Fibroblast of the conjunctiva (primary cell): ENCODE results near the gene SLC9A2.

Experiments
- DNase-seq: peaks from one replicate; pipeline ENCODE4 v3.0.0-alpha.2; 2010; ENCODE audit warnings: low read depth

SLC9A2 gene, protein sequence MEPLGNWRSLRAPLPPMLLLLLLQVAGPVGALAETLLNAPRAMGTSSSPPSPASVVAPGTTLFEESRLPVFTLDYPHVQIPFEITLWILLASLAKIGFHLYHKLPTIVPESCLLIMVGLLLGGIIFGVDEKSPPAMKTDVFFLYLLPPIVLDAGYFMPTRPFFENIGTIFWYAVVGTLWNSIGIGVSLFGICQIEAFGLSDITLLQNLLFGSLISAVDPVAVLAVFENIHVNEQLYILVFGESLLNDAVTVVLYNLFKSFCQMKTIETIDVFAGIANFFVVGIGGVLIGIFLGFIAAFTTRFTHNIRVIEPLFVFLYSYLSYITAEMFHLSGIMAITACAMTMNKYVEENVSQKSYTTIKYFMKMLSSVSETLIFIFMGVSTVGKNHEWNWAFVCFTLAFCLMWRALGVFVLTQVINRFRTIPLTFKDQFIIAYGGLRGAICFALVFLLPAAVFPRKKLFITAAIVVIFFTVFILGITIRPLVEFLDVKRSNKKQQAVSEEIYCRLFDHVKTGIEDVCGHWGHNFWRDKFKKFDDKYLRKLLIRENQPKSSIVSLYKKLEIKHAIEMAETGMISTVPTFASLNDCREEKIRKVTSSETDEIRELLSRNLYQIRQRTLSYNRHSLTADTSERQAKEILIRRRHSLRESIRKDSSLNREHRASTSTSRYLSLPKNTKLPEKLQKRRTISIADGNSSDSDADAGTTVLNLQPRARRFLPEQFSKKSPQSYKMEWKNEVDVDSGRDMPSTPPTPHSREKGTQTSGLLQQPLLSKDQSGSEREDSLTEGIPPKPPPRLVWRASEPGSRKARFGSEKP

DNA sequence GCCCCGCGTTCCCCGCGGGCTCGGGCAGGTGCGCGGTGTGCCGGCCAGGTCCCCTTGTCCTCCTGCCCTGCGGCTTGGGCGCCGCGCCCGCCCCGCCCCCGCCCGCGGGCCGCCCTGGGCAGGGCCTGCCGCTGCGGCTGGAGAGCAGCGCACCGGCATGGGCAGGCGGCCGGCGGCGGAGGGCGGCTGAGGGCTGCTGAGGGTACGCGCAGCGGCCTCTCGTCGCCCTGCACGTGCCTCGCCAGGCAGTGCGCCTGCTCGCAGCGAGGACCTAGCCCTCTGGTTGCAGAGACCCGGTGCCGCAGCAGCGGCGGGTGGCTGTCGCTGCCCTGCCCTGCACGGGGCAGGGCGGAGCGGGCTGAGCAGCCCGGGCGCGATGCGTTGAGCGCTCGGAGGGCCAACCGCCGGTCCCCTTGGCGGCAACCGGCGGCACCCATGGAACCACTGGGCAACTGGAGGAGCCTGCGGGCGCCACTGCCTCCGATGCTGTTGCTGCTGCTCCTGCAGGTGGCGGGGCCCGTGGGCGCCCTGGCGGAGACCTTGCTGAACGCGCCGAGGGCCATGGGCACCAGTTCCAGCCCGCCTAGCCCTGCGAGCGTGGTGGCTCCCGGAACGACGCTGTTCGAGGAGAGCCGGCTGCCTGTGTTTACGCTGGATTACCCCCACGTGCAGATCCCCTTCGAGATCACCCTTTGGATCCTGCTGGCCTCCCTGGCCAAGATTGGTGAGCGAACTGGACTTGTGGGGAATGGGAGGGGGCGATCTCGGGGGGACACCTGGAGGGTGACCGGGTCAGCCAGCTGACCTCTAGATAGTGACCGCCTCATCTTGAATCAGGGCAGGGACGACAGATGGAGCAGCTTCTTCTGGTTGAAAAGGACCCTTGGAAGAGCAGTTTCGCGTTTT, at the start of gene SLC9A2:
SLC9A2 (plus strand) TSS at position 140 of the 906 bp plus-strand sequence; CDS start at position 436, 296 bp downstream.
- no peak for DNase-seq

DNA sequence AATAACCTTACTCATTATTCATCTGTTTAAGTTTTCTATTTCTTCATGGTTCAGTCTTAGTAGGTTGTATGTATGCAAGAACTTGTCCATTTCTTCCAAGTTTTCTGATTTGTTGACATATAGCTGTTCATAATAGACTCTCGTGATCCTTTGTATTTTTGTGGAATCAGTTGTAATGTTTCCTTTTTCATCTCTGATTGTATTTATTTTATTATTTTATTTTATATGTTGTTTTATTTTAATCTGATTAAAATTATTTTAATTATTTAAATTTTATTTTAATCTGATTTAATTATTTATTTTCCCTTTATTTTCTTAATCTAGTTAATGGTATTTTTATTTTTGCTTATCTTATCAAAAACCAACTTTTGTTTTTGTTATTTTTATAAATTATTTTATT, 43.5 kb upstream of the SLC9A2 start:
- DNase-seq = no peak

DNA sequence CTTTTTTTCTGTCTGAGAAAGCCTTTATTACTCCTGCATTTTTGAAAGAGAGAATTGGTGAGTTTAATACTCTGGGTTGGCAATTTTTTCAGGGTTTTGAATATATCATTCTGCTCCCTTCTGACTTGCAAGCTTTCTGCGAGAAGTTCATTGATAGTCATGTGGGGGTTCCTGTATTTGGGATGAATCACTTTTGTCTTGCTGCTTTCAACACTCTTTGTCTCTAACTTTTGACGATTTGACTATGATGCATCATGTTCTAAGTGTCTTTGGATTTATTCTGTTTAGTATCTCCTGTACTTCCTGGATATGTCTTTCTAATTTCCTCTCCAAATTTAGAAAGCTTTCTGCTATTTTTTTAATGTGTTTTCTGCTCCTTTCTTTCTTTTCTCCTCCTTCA, 41.0 kb upstream of the SLC9A2 start:
- no peak for DNase-seq

DNA sequence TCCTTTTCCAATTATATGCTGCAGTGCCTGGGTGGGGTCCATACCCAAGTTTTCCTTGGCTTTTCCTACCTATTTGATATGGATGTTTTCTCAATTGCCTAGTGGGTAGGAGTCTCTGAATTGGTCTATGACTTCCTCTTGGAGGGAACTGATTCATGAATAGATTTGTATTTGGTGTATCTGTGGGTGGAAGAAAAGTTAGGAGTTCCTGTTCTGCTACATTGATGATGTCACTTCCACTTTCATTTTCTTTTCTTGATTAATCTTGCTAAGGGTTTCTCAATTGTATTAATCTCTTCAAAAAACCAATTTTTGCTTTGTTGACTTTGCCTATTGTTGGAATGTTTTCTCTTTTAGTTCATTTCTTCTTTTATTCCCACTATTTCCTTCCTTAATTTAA, 37.4 kb upstream of the SLC9A2 start:
- DNase-seq = no peak

DNA sequence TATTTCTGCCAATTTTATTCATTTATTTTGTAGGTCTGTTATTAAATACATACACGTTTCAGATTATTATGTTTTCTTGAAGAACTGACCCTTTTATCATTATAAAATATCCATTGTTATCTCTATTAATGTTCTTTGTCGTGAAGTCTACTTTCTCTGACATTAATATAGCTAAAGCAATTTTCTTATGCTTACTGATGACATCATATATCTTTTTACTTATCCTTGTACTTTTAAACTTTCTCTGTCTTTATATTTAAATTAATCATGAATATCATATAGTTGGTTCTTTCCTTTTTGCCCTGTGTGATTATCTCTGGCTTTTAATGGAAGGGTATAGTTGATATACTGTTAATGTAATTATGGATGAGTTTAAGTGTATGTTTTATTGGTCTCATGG, 36.5 kb upstream of the SLC9A2 start:
- DNase-seq = no peak

DNA sequence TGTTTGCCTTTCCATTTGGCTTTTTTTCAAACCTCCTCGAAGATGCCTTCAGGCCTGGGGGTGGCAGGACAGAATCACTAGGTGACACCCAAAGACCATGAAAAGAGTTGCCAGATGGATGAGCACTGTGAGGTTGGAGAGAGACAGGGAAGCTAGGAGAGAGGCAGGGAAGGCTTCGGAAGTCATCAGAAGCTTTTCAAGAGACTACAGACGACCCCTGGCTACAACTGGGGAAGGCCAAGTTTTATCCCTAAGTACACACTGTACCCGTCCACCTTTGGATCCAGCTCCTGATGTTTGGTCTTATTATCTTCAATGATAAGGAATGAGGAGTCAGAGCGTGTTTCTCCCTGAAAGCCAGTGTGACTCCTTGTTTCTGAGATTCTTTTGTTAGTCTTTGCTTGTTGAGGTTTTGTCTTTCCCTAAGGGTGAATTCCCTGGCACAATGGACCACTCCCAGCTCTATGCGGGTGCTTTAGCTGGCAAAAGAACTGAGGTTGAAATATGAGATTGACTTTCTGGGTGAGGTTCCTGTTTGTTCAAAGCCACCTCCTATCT, 33.4 kb upstream of the SLC9A2 start:
- DNase-seq = no peak

DNA sequence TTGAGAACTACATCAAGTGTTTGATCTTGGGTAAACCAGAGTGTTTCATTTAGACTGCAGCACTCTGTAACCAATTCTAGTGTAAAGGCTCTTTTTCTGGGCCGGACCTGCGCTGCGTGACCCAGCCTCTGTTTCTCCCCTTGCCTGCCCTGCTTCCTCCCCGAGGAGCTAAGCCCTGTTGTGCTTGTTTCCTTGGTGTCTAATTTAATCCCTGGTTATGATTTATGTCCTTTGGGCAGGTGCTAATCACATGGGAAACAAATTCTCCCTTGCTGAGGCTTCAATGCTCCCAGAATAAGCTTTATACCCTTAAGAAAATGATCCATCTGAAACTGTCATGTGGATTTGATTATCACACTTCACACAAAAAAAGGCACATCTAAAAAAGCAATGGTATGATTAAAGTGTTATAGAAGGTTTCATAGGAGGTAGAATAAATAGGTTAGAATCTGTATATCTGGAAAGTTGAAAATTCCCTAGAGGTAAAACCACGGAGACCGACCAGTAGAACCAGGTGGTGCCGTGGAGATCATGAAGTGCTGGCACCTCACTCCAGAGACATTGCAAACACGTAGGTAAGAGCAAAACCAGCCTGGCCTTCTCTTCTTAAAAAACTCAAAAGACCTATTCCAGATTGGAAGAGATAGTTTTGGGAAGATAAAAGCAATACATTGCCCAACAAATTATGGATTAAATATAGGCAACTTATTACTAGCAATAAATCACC, 31.0 kb upstream of the SLC9A2 start:
- DNase-seq = no peak

DNA sequence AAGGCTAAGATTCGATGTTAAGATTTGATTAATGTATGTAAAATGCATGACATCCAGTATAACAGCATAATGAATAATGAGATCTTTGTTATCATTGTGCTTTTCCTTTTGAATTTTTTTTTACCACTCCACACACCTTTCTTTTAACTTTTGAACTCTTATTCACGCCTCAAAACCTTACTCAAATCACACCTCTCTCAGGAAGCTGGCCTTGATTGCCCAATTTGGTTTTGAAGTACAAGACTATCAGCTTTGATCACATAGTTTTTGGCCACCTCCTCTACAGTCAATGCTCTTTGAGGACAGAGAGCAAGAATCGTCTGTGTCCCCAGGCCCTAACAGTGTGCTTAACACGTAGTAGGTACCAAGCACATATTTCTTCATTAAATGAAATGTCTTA, 29.9 kb upstream of the SLC9A2 start:
- no peak for DNase-seq

DNA sequence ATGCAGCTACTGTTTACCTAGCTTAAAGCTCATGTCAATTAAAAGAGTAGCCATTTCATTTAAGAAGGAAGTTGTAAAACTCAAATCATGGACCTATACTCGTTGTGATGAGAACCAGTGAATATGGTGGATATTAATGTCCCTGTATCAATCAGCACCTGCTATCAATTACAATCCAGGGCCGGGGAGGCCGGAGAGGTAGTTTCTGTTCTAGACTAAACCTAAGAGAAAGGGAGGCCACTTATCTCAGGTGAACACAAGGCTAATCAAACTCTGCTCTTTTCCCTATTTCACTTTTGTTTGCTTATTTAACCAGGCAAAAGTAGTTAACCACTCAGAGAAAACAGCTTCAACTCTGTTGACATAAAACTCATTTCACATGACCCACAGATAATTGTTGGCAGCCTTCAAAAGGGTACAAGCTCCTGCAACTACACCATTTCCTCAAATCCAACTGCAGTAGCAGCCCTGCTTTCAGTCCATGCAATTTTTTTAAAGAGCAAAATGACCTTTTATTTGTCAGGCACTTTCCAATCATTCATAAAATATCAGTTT, 27.8 kb upstream of the SLC9A2 start:
- no peak for DNase-seq

DNA sequence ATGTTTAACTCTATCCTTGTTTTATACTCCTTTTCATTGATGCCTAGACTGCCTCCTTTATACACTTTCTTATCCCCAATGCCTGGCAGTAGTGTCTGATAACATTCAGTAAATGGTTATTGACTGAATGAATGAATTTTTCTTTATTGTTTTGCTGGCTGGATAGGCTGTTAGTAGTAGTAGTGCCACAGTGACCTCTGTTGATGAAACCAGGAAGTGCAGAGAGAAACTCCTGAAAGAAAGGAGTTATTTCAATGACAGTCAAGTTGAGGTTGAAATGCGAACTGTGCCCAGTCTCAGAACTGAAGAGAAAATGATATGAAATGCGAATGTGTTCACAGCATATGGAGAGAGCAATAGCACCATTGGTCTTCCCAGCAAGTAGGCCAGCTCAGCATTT, 26.8 kb upstream of the SLC9A2 start:
- no peak for DNase-seq

DNA sequence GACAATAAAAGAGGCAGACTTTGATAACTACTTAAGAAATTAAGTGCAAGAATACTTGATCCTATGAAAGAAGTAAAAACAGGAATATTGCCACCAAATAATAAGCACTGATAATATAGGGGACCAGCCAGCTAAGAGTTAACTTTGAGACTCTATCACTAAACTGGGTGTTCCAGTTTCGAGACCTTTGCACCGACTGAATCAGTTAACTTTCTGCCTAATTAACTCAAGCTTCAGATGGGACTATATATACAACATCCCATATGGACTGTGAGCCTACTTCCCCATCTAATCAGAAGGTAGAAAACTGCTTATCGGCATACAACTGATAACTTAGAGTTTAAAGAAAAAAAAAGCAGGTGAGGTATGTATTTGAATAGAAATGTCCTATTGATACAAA, 25.8 kb upstream of the SLC9A2 start:
- DNase-seq = no peak

DNA sequence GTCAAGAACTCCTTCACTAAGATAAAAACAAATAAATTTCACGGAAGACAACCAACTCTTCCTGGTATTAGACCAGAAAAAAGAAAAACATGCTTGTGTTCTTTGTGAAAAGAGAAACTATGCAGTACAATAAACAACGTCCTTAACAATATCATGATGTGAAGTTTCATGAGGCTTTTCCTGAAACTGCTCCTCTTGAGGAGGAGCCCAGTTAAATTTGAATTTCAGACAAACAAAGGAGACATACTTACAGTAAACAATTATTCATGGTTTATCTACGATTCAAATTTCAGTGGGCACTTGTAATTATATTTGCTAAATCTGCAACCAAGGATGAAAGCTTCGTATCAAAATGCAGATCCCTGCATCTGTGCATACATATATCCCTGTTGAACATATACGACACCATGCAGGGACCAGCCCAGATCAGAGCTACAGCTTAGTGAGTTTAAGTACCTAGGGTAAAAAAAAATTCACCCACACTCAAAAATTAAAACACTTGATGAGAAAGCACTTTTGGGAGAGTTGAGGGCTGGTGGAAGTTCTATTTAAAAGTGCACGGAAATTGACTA, 24.8 kb upstream of the SLC9A2 start:
- DNase-seq = no peak

DNA sequence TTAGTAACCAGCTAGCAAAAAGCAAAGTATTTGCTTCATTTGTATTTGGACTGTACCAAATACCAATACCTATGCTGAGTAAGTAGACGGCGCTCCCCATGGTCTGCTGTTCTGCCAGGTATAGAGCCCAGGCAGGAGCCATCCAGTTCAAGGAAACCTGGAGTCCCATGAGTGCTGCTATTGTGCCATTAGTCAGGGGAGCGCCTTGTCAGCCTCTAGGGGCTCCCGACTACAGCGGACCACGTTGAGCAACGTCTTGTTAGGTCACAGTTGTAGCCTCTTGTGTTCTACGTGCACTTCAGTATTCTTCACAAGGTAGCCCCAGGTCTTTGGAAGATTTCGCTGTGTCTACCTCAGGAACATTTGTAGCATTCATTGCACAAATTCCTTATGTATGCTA, 21.6 kb upstream of the SLC9A2 start:
- DNase-seq = no peak

DNA sequence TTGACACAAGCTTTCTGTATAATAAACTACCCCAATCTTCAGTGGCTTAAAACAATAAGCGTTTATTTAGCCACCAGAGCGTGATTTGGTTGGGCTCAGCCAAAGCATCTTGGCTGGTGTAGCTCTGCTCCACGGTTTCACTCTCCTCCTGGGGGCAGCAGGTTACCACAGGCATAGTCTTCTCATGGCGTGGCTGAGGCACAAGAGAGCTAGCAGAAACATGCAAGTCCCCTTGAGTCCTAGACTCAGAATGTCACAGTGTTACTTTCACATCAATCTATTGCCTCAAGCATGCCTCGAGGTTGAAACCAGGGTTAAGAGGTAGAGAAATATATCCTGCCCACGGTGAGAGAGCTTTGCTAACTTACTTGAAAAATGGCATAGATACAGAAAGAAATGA, 19.9 kb upstream of the SLC9A2 start:
- DNase-seq = no peak

DNA sequence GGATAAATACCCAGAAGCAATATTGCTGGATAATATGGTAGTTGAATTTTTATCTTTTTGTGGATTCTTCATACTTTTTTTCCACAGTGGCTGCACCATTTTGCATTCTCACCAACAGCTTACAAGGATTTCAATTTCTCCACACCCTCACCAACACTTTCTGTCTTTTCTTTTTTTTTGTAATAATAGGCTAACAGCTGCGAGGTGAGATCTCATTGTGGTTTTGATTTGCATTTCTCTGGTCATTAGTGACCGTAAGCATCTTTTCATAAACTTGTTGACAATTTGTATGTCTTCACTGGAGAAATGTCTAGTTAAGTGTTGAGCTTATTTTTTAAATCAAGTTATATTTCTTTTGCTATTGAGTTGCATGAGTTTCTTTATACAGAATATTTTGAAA, 17.6 kb upstream of the SLC9A2 start:
- DNase-seq = no peak

DNA sequence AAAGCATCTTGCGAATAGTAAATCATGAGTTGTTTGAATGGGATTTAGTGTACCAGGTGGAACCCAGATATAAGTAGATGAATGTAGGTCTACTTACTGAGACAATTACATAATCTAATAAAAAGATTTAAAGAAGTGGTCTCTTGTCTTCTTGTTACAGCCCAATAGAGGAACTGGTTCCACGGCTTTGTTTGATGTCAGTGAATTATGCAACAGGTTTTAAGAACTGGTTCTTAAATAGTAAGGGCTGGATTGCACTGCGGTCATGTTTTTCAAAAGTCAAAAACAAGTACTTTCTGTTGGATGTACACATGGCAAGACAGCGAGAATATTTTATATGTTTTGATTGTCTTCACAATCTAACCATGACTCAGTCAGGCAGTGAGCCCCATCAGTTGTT, 15.4 kb upstream of the SLC9A2 start:
- no peak for DNase-seq

DNA sequence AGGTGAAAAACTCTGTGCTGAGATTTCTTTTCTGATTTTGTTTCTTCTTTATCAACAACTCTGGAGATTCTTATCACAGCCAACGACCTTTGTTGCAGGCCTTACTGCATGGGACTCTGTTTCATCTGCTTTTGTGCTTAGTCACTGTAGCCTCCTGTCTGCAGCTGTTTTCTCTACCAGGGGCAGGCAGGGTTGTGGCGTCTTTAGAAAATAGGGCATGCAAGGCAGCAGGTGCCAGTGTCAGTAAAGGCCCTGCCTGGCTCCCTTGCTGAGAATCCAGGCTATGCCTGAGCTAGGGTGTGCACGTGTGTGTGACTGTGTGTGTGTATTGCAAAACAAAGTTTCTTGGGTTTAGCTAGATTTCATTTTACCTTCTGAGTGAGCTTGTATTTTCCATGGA, 14.6 kb upstream of the SLC9A2 start:
- DNase-seq = no peak

DNA sequence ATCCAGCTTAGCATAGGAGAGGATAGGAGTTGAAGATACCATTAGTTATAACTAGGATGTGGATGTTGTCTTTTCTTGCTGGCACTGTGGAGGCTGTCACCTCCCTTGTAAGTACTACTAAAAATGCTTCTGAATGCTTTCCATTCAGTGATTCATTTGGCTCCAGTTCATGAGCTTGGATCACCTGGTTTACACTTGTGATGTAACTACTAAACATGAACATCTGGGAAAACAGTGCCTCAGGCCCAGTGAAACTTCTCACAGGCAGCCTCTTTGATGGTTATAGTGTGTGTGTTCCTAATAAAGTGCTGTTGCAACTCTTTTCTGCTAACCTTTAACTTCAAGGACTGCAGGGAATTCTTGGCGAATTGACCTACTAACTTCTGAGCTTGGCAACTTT, 13.0 kb upstream of the SLC9A2 start:
- peak; percentile 20 for DNase-seq

DNA sequence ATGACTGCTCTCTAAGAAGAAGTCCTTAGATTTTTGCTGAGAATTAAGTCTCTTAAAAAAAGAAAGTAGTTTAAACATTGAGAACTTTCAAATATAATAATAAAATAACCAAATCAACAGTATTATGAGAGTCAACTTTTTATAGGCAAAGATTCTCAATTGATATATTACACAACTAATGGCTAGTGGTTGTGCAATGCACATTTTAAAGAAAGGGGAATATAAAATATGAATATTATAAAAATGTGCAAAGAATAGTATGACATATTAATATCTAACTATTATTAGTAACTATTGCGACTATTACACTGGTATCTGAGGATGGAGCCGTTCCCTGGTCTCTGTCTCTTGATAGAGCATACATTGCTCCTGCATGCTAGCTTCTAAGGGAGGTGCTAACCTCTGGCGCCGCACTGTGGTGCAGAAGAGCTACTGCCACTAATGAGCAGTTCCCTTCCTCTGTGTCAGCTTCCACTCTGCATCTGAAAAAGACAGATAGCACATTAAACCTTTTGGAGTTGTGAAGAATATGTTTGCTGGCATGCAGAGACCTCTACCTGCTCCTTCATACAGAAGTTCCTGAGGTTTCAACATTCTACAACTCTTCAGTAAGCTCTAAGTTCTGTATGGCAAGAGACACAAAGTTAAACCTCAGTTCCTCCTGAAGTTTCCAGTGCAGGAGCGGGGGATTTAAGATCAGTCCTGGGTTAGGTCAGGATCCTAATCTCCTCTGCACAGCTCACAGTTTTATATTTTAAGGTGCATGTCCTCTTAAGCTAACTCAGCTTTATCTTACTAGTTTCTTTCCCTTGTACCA, 3.5 kb upstream of the SLC9A2 start:
- DNase-seq = peak; percentile 51
